MM.1S (cell line): Measurements from ENCODE around the gene SERPINB7.

Source experiments
- DNase-seq: peaks from one replicate; pipeline ENCODE4 v3.0.0-alpha.2; 2015
- H2AFZ ChIP-seq: fragments of 300-600 bp; sonication (generic); 2 replicates; pipeline ENCODE4 v1.6.0; 2016; ENCODE audit warnings: antibody characterized with exemption, low read length
- H3F3A ChIP-seq: fragments of 300-600 bp; sonication (generic); 2 replicates; pipeline ENCODE4 v1.6.1; 2016; ENCODE audit warnings: mild to moderate bottlenecking, antibody characterized with exemption, low read length, moderate library complexity, mixed read lengths; ENCODE audit not compliant: insufficient read depth
- H3K27ac ChIP-seq: fragments of 300-600 bp; sonication (generic); 2 replicates; pipeline ENCODE4 v1.5.1; 2016; ENCODE audit warnings: mild to moderate bottlenecking, low read length
- H3K27me3 ChIP-seq: fragments of 300-600 bp; sonication (generic); replicated peaks from 2 replicates; pipeline ENCODE4 v1.6.0; 2016; ENCODE audit warnings: low read length; ENCODE audit not compliant: insufficient read depth
- H3K36me3 ChIP-seq: fragments of 300-600 bp; sonication (generic); replicated peaks from 2 replicates; pipeline ENCODE4 v1.6.1; 2016; ENCODE audit warnings: mild to moderate bottlenecking, low read length, mixed read lengths; ENCODE audit not compliant: insufficient read depth
- H3K4me1 ChIP-seq: fragments of 300-600 bp; sonication (generic); 2 replicates; pipeline ENCODE4 v1.6.1; 2016; ENCODE audit warnings: low read length, mixed read lengths
- H3K4me2 ChIP-seq: fragments of 300-600 bp; sonication (generic); 2 replicates; pipeline ENCODE4 v1.6.0; 2016; ENCODE audit warnings: low read depth, low read length
- H3K4me3 ChIP-seq: fragments of 300-600 bp; sonication (generic); 2 replicates; pipeline ENCODE4 v1.5.1; 2016; ENCODE audit warnings: low read length, mixed read lengths
- H3K79me2 ChIP-seq: fragments of 300-600 bp; sonication (generic); 2 replicates; pipeline ENCODE4 v1.6.1; 2016; ENCODE audit warnings: mixed run types, low read length, mixed read lengths
- H3K9ac ChIP-seq: fragments of 300-600 bp; sonication (generic); 2 replicates; pipeline ENCODE4 v1.6.1; 2016; ENCODE audit warnings: low read length, mixed read lengths
- H3K9me2 ChIP-seq: fragments of 300-600 bp; sonication (generic); replicated peaks from 2 replicates; pipeline ENCODE4 v1.6.1; 2016; ENCODE audit warnings: mild to moderate bottlenecking, low read length, mixed read lengths; ENCODE audit not compliant: insufficient read depth
- H3K9me3 ChIP-seq: fragments of 300-600 bp; sonication (generic); replicated peaks from 2 replicates; pipeline ENCODE4 v1.6.1; 2016; ENCODE audit warnings: mild to moderate bottlenecking, low read length, mixed read lengths; ENCODE audit not compliant: insufficient read depth
- H4K20me1 ChIP-seq: fragments of 300-600 bp; sonication (generic); 2 replicates; pipeline ENCODE4 v1.6.1; 2016; ENCODE audit warnings: mild to moderate bottlenecking, low read length, moderate library complexity, mixed read lengths; ENCODE audit not compliant: insufficient read depth
- CTCF ChIP-seq: fragments of 300-600 bp; sonication (generic); IDR thresholded peaks from 2 replicates; pipeline ENCODE4 v1.5.1; 2016; ENCODE audit warnings: antibody characterized with exemption, low read length, mixed read lengths
- EZH2 ChIP-seq: fragments of 300-600 bp; sonication (generic); optimal IDR thresholded peaks from 2 replicates; pipeline ENCODE3; 2017; ENCODE audit warnings: low read depth, mild to moderate bottlenecking, antibody characterized with exemption, low read length, mixed read lengths
- EZH2phosphoT487 ChIP-seq: fragments of 300-600 bp; sonication (generic); IDR thresholded peaks from 2 replicates; pipeline ENCODE4 v1.6.1; 2018; ENCODE audit warnings: antibody characterized with exemption, low read length

SERPINB7 gene

GRCh38 chr18:63731215-63731614 is 44.0 kb upstream of the SERPINB7 start:
- no peak for TF ChIP-seq CTCF
- no peak for TF ChIP-seq EZH2
- TF ChIP-seq EZH2phosphoT487: no peak
- Histone ChIP-seq H3K36me3 (no peaks in the 10 kb centered on the region), H3K27ac (no peak overlapping the region), H3K9me3 (no peaks in the 10 kb centered on the region), H3K79me2 (no peaks in the 10 kb centered on the region), H3K9me2 (no peaks in the 10 kb centered on the region), H3K27me3 (no peaks in the 10 kb centered on the region), H4K20me1 (no peaks in the 10 kb centered on the region), H3K4me3 (no peak overlapping the region), H3K4me2 (no peak overlapping the region), H3F3A (no peaks in the 10 kb centered on the region), H3K4me1 (no peaks in the 10 kb centered on the region), H2AFZ (no peak overlapping the region), H3K9ac (no peak overlapping the region)
- no peak for DNase-seq

GRCh38 chr18:63736876-63737275 is 38.3 kb upstream of the SERPINB7 start:
- no peaks in the 10 kb centered on the region for H3K4me1 ChIP-seq
- no peaks in the 10 kb centered on the region for H3K79me2 ChIP-seq
- H3K27ac ChIP-seq: no peak overlapping the region
- no peaks in the 10 kb centered on the region for H3K9me3 ChIP-seq
- no peak overlapping the region for H3K4me2 ChIP-seq
- TF ChIP-seq CTCF (no peak), EZH2phosphoT487 (no peak), EZH2 (no peak)
- no peaks in the 10 kb centered on the region for H3K9me2 ChIP-seq
- H3K36me3 ChIP-seq: no peaks in the 10 kb centered on the region
- no peaks in the 10 kb centered on the region for H3K27me3 ChIP-seq
- H3K4me3 ChIP-seq: no peak overlapping the region
- no peak overlapping the region for H2AFZ ChIP-seq
- no peak for DNase-seq
- H4K20me1 ChIP-seq: no peaks in the 10 kb centered on the region
- H3K9ac ChIP-seq: no peak overlapping the region
- H3F3A ChIP-seq: no peaks in the 10 kb centered on the region

GRCh38 chr18:63741769-63742168 is 33.4 kb upstream of the SERPINB7 start:
- H3F3A ChIP-seq: no peaks in the 10 kb centered on the region
- no peak for DNase-seq
- no peaks in the 10 kb centered on the region for H3K9me2 ChIP-seq
- H3K4me3 ChIP-seq: no peak overlapping the region
- H3K9me3 ChIP-seq: no peaks in the 10 kb centered on the region
- no peak for TF ChIP-seq CTCF
- no peak for TF ChIP-seq EZH2phosphoT487
- no peak for TF ChIP-seq EZH2
- no peaks in the 10 kb centered on the region for H3K79me2 ChIP-seq
- H4K20me1 ChIP-seq: no peaks in the 10 kb centered on the region
- H3K27me3 ChIP-seq: no peaks in the 10 kb centered on the region
- no peak overlapping the region for H3K9ac ChIP-seq
- no peak overlapping the region for H3K27ac ChIP-seq
- no peaks in the 10 kb centered on the region for H3K4me1 ChIP-seq
- no peaks in the 10 kb centered on the region for H3K36me3 ChIP-seq
- H2AFZ ChIP-seq: no peak overlapping the region
- H3K4me2 ChIP-seq: no peak overlapping the region

GRCh38 chr18:63747006-63747405 is 28.2 kb upstream of the SERPINB7 start:
- no peaks in the 10 kb centered on the region for H3K4me1 ChIP-seq
- no peaks in the 10 kb centered on the region for H4K20me1 ChIP-seq
- H3F3A ChIP-seq: no peaks in the 10 kb centered on the region
- H2AFZ ChIP-seq: no peak overlapping the region
- TF ChIP-seq CTCF (no peak), EZH2 (no peak), EZH2phosphoT487 (no peak)
- no peaks in the 10 kb centered on the region for H3K9me3 ChIP-seq
- no peaks in the 10 kb centered on the region for H3K79me2 ChIP-seq
- no peak for DNase-seq
- no peaks in the 10 kb centered on the region for H3K27me3 ChIP-seq
- H3K9ac ChIP-seq: no peak overlapping the region
- H3K4me2 ChIP-seq: no peak overlapping the region
- H3K4me3 ChIP-seq: no peak overlapping the region
- H3K9me2 ChIP-seq: no peaks in the 10 kb centered on the region
- no peak overlapping the region for H3K27ac ChIP-seq
- no peaks in the 10 kb centered on the region for H3K36me3 ChIP-seq
